GM12892 (cell line): ENCODE measurements around the gene ALG6.

ENCODE experiments used
- POLR2A ChIP-seq: IDR thresholded peaks from 2 replicates; pipeline ENCODE4 v1.6.1; 2011; ENCODE audit warnings: low read depth, low read length, control low read depth
- POLR2AphosphoS5 ChIP-seq: IDR thresholded peaks from 2 replicates; pipeline ENCODE4 v1.6.1; 2011; ENCODE audit warnings: low read depth, low read length, control low read depth

DNA sequence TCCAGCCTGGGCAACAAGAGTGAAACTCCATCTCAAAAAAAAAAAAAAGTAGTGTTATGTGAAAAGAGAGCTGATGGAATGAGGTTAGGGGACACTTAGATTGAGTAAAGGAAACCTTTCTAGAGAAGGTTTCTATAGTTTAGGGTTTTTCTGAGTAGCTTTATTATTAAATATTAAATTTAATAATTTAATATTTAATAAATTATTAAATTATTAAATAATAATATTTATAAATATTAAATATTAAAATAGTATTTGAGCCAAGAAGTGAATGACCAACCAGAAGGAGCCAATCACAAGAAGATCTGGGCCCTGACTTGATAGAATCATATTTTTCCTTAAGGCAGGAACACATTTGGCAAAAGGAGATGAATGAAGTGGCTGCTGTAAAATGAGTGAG lies 50.7 kb downstream of the ALG6 start:
- TF ChIP-seq POLR2A (no peak), POLR2AphosphoS5 (no peak)
